ENCODE measurements around the gene FRS3. TPM values are rescaled to one million over a fixed set of nuclear protein-coding genes. Genes with fewer than 3 reads are reported as not detected.

The FRS3 gene
- total RNA-seq, 2 donors from 2014 or later = 2.6 to 5.3 TPM

- 68 to 75% methylated on average over 9 of the region's 9 CpGs for WGBS, 2 donors
- Histone ChIP-seq H3K9me3 (no peaks in the 10 kb centered on the region), H3K36me3 (replicated peaks in 1 of 2; ENCODE audit: insufficient read depth in 1 of 2, low read depth in 2 of 2) (no peaks in the 10 kb centered on the region), H3K4me3 (no peak overlapping the region), H3K27ac (no peak overlapping the region), H3K27me3 (no peaks in the 10 kb centered on the region), H3K4me1 (peaks cover 25% of the 10 kb centered on the region)
- no peak for DNase-seq
- TF ChIP-seq POLR2A (IDR thresholded peaks at IDR 0.05) (peak in 1 of 3 donors; percentile 20), CTCF (IDR thresholded peaks at IDR 0.05) (no peak)
- intact Hi-C loops (cut with DNase I) = no loop called here
- no peak for ATAC-seq
Observed at GRCh38 chr6:41730531-41731436, 48.9 kb downstream of the FRS3 start.

DNA sequence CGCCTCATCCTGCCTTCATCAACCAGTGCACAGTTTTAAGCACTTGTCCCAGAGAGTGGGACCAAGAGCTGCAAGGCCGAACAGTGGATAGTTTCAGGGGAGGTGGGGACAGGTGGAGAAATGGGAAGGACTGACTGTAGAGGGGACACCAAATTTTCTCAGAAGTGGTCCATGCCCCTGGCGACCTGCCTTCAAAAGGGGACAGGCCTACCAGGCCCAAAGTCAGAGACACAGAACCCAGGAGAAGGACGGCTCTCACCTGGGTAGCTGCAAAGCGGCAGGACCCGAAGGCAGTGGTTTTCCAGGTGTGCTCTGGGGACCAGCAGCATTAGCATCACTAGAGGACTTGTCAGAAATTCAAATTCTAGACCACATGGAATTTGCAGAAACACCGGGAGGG lies 50.1 kb downstream of the FRS3 start:
- no peak for DNase-seq
- Histone ChIP-seq H3K27ac (no peak overlapping the region), H3K4me3 (no peak overlapping the region)

GRCh38 chr6:41728954-41729353 lies 50.7 kb downstream of the FRS3 start:
- no peak overlapping the region for H3K4me3 ChIP-seq
- H3K4me1 ChIP-seq = peaks cover 37% of the 10 kb centered on the region
- H3K36me3 ChIP-seq (replicated peaks in 1 of 2; ENCODE audit: insufficient read depth in 1 of 2, low read depth in 2 of 2) = no peaks in the 10 kb centered on the region
- 91 to 100% methylated on average over 2 to 7 of the region's 7 CpGs for WGBS, 2 donors
- intact Hi-C loops (cut with DNase I) = no loop called here
- H3K27me3 ChIP-seq = no peaks in the 10 kb centered on the region
- TF ChIP-seq CTCF (IDR thresholded peaks at IDR 0.05) = no peak
- no peak for TF ChIP-seq POLR2A (IDR thresholded peaks at IDR 0.05)
- no peaks in the 10 kb centered on the region for H3K9me3 ChIP-seq
- peak overlapping the region in 1 of 4 donors; percentile 10 for H3K27ac ChIP-seq
- ATAC-seq (no peak), DNase-seq (no peak)

More for the DNA sequence above, 50.1 kb downstream of the FRS3 start:
- H3K9me3 ChIP-seq = no peaks in the 10 kb centered on the region
- intact Hi-C loops (cut with DNase I) = no loop called here
- no peak for ATAC-seq
- WGBS, 2 donors = 87 to 89% methylated on average over 7 of the region's 7 CpGs
- peaks cover 31% of the 10 kb centered on the region for H3K4me1 ChIP-seq
- H3K27me3 ChIP-seq = no peaks in the 10 kb centered on the region
- H3K36me3 ChIP-seq (replicated peaks in 1 of 2; ENCODE audit: insufficient read depth in 1 of 2, low read depth in 2 of 2) = no peaks in the 10 kb centered on the region
- TF ChIP-seq POLR2A (IDR thresholded peaks at IDR 0.05) (no peak), CTCF (IDR thresholded peaks at IDR 0.05) (no peak)

DNA sequence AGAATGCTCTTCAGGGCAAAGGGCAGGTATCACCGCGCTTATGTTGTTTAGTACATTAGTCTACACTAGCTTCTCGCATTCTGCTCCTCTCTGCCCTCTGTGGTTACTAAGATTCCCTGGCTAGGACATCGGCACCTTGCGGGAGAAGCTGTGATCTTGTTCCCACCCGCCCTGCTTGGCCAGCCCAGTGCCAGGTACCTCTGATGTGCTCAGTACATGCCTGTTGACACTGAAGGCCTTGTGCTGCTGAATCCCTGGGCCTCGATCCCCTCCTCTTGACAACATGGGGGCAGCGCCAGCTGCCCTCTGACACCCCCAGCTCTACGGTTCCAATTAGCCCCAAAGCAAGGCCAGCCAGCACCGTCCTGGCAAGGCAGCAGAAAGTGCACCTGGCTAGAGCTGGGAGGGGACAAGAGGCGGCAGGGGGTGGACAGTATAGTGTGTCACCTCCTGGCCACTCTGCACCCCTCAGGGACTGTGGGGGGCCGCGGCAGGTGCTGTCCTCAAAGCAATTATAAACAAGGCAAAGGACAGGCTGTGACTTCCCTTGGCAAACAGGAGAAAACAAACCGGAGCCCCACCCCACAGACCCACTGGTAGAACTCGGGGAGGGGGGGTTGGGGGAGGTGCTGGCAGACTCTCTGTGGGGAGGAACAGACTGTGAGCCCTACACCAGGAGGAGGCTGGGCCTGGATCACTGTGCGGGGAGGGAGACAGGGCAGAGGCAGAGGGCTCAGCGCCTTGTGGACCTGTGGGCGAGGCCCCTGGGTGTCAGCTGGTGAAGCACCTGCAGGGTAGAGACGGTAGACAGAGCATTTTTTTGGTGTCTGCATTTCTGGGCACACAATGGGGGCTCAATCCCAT lies 51.4 kb downstream of the FRS3 start:
- H3K36me3 ChIP-seq (replicated peaks in 1 of 2; ENCODE audit: insufficient read depth in 1 of 2, low read depth in 2 of 2) = no peaks in the 10 kb centered on the region
- H3K4me3 ChIP-seq = no peak overlapping the region
- WGBS, 2 donors = 78 to 82% methylated on average over 14 to 18 of the region's 19 CpGs
- peak overlapping the region in 2 of 4 donors; percentile 10 for H3K27ac ChIP-seq
- intact Hi-C loops (cut with DNase I) = no loop called here
- H3K27me3 ChIP-seq = no peaks in the 10 kb centered on the region
- ATAC-seq (peak; percentile 25), DNase-seq (peak in 3 of 4 donors; percentile 45 to 56 (median 48))
- H3K4me1 ChIP-seq = peaks cover 36% of the 10 kb centered on the region
- TF ChIP-seq POLR2A (IDR thresholded peaks at IDR 0.05) (peak in 1 of 3 donors; percentile 21), CTCF (IDR thresholded peaks at IDR 0.05) (no peak)
- no peaks in the 10 kb centered on the region for H3K9me3 ChIP-seq
